Spleen (tissue), 11 donors: ENCODE data around the gene FOXF2. TPM values are rescaled to one million over a fixed set of nuclear protein-coding genes. Genes with fewer than 3 reads are reported as not detected.
A peak's percentile ranks its signal among the peaks of the same experiment; 100 is the strongest.

Experiments used
- DNase-seq: peaks from one replicate; pipeline ENCODE4 v3.0.0-alpha.2; 2020
- H3K27ac ChIP-seq, 8 donors: fragments of 200-600 bp; sonication (generic) in 7 of 8; 1 replicate in 4 of 8; 2 replicates in 4 of 8; pipeline versions ENCODE4 v1.5.0 to v1.8.0; 2016 to 2021; ENCODE audit warnings: inconsistent platforms in 4 of 8, mild to moderate bottlenecking in 4 of 8, moderate library complexity in 1 of 8
- H3K27me3 ChIP-seq, 7 donors: fragments of 200-600 bp; sonication (generic) in 6 of 7; replicated peaks in 1 of 7; 1 replicate in 4 of 7; 2 replicates in 3 of 7; pipeline versions ENCODE4 v1.5.0 to v1.8.0; 2016 to 2021; ENCODE audit warnings: inconsistent platforms in 3 of 7, mild to moderate bottlenecking in 1 of 7
- H3K36me3 ChIP-seq, 6 donors: fragments of 200-600 bp; sonication (generic) in 5 of 6; 1 replicate in 4 of 6; 2 replicates in 2 of 6; pipeline versions ENCODE4 v1.5.0 to v1.8.0; 2016 to 2021; ENCODE audit warnings: inconsistent platforms in 2 of 6
- H3K4me1 ChIP-seq, 6 donors: fragments of 200-600 bp; sonication (generic) in 5 of 6; 1 replicate in 3 of 6; 2 replicates in 3 of 6; pipeline versions ENCODE4 v1.5.0 to v1.8.0; 2016 to 2021; ENCODE audit warnings: inconsistent platforms in 3 of 6
- H3K4me3 ChIP-seq, 8 donors: fragments of 200-600 bp; sonication (generic) in 7 of 8; 1 replicate in 4 of 8; 2 replicates in 4 of 8; pipeline versions ENCODE4 v1.5.0 to v1.8.0; 2016 to 2021; ENCODE audit warnings: inconsistent platforms in 4 of 8, mild to moderate bottlenecking in 4 of 8, moderate library complexity in 2 of 8
- H3K9me3 ChIP-seq, 8 donors: fragments of 200-600 bp; sonication (generic) in 7 of 8; 1 replicate in 4 of 8; 2 replicates in 4 of 8; pipeline versions ENCODE4 v1.5.0 to v1.8.0; 2016 to 2021; ENCODE audit warnings: inconsistent platforms in 4 of 8
- CTCF ChIP-seq, 11 experiments: fragments of 200-600 bp in 7 of 11; fragments of 450-650 bp in 4 of 11; sonication (generic) in 4 of 11; IDR thresholded peaks in 8 of 11; conservative IDR thresholded peaks in 3 of 11; 1 replicate in 7 of 11; 2 replicates in 4 of 11; pipeline versions ENCODE4 v1.4.0 to v1.8.0; 2016 to 2021; ENCODE audit warnings: antibody characterized with exemption in 11 of 11, inconsistent platforms in 4 of 11, mild to moderate bottlenecking in 1 of 11
- POLR2A ChIP-seq, 3 donors: fragments of 450-650 bp; IDR thresholded peaks; one replicate each; pipeline ENCODE4 v1.5.1; 2017; ENCODE audit warnings: antibody characterized with exemption in 3 of 3, mild to moderate bottlenecking in 1 of 3
- POLR2AphosphoS5 ChIP-seq, 3 donors: sonication (generic); formaldehyde crosslinking; IDR thresholded peaks; one replicate each; pipeline ENCODE4 v1.5.1; 2017; ENCODE audit warnings: antibody characterized with exemption in 3 of 3
- WGBS, 5 donors: extraction: QIAGEN DNeasy Blood & Tissue Kit in 3 of 5; methylation state at CpG; one replicate each; pipeline versions ENCODE4 v1.1.5 to v1.1.7; 2013 to 2018; 5-methylcytosine and 5-hydroxymethylcytosine counted together
- intact Hi-C: fragments of 100-400 bp; cut with DNase I; formaldehyde crosslinking; loops from one replicate; pipeline ENCODE4 v1.15.0; 2023; ENCODE audit warnings: low total_unique reads
- polyA plus RNA-seq, 3 donors: library from polyadenylated mRNA; stranded (reverse); fragments of 200-250 nt; gene quantifications; one replicate each; pipeline ENCODE4 v1.2.1, GENCODE V29; 2013
- total RNA-seq, 7 donors: library from RNA; depleted of rRNA in 3 of 7; stranded (reverse); fragments of >200 nt in 3 of 7; fragmentation: NEBNext Ultra II Directional in 4 of 7; extraction: Animal tissue kit (Norgen Biotek cat#: 25700) in 4 of 7; gene quantifications; one replicate each; pipeline versions ENCODE4 v1.1.0 to v1.2.1, GENCODE V29; 2016 to 2021
- donor health status: healthy with polysubstance abuse.
- donor health status: DM: no; HTN: no; CAD: no; lungs with moderate emphysema.
- donor health status: DM: no; HTN: no; CAD: no.
- donor health status: Bipolar disorder and iron deficiency.
- donor health status: healthy.
- donor health status: DM: no; HTN: no; CAD: no.
- donor health status: DM: yes; HTN: yes; CAD: no.

The FOXF2 gene
- total and polyA plus RNA-seq, 10 donors: not detected

GRCh38 chr6:1388630-1389368 is 577 bp upstream of the FOXF2 start:
- Histone ChIP-seq H3K27me3 (peaks cover 6 to 100% (median 97%) of the 10 kb centered on the region in 7 donors), H3K4me1 (peaks cover 9 to 69% (median 47%) of the 10 kb centered on the region in 6 donors), H3K27ac (no peak overlapping the region), H3K4me3 (peak overlapping the region in 5 of 8 donors; percentile 10 to 66 (median 38)), H3K36me3 (no peaks in the 10 kb centered on the region), H3K9me3 (no peaks in the 10 kb centered on the region)
- intact Hi-C loops: no loop called here
- no peak for TF ChIP-seq POLR2A (IDR thresholded peaks at IDR 0.05)
- no peak for TF ChIP-seq POLR2AphosphoS5 (IDR thresholded peaks at IDR 0.05)
- no peak for TF ChIP-seq CTCF (IDR thresholded peaks at IDR 0.05 in 8 of 11, conservative IDR thresholded peaks at IDR 0.05 in 3 of 11)
- 3 to 10% (median 4%) methylated on average over 33 to 36 of the region's 36 CpGs for WGBS, 5 donors
- DNase-seq: no peak

GRCh38 chr6:1390133-1390945 is 963 bp downstream of the FOXF2 start:
- Histone ChIP-seq H3K36me3 (no peaks in the 10 kb centered on the region), H3K27ac (no peak overlapping the region), H3K9me3 (no peaks in the 10 kb centered on the region), H3K4me1 (peaks cover 7 to 61% (median 44%) of the 10 kb centered on the region in 6 donors), H3K4me3 (peak overlapping the region; percentile 2 to 66 (median 36)), H3K27me3 (peaks cover 0 to 100% (median 97%) of the 10 kb centered on the region in 7 donors)
- WGBS, 5 donors: 1 to 11% (median 3%) methylated on average over 47 to 106 of the region's 106 CpGs
- intact Hi-C loops: no loop called here
- peak; percentile 74 for DNase-seq
- TF ChIP-seq POLR2AphosphoS5 (IDR thresholded peaks at IDR 0.05): no peak
- TF ChIP-seq CTCF (IDR thresholded peaks at IDR 0.05 in 8 of 11, conservative IDR thresholded peaks at IDR 0.05 in 3 of 11): no peak
- no peak for TF ChIP-seq POLR2A (IDR thresholded peaks at IDR 0.05)

GRCh38 chr6:1390946-1391799 is 1.8 kb downstream of the FOXF2 start:
- WGBS, 5 donors: 6 to 9% (median 8%) methylated on average over 25 to 30 of the region's 30 CpGs
- no peak overlapping the region for H3K27ac ChIP-seq
- intact Hi-C loops: no loop called here

More at GRCh38 chr6:1390946-1391799, 1.8 kb downstream of the FOXF2 start:
- DNase-seq: peak; percentile 69
- peaks cover 0 to 100% (median 97%) of the 10 kb centered on the region in 7 donors for H3K27me3 ChIP-seq
- no peak for TF ChIP-seq CTCF (IDR thresholded peaks at IDR 0.05 in 8 of 11, conservative IDR thresholded peaks at IDR 0.05 in 3 of 11)
- TF ChIP-seq POLR2AphosphoS5 (IDR thresholded peaks at IDR 0.05): no peak
- TF ChIP-seq POLR2A (IDR thresholded peaks at IDR 0.05): no peak
- peaks cover 7 to 56% (median 42%) of the 10 kb centered on the region in 6 donors for H3K4me1 ChIP-seq
- no peaks in the 10 kb centered on the region for H3K9me3 ChIP-seq
- no peaks in the 10 kb centered on the region for H3K36me3 ChIP-seq
- peak overlapping the region in 4 of 8 donors; percentile 27 to 66 (median 42) for H3K4me3 ChIP-seq
